Measurements from ENCODE around the gene ADIPOR1. TPM values are rescaled to one million over a fixed set of nuclear protein-coding genes. Genes with fewer than 3 reads are reported as not detected.
"Not testable (repeated sequence)": the region's sequence is repeated elsewhere in the genome, so short reads cannot be mapped to it uniquely, and the experiment has no call there.

Gene ADIPOR1
- total and polyA plus RNA-seq, 2 experiments from 2014 or later, result 83.2 to 110 TPM

- H3K9me2 ChIP-seq (ENCODE audit: insufficient read depth), result no peaks in the 10 kb centered on the region
- H3K36me3 ChIP-seq (ENCODE audit: low read depth), result peaks cover 56% of the 10 kb centered on the region
- in situ Hi-C loops (cut with MboI), result no loop called here
Measured at GRCh38 chr1:202941372-202941771, 16.7 kb downstream of the ADIPOR1 start.

GRCh38 chr1:202940561-202940960 lies 17.6 kb downstream of the ADIPOR1 start:
- in situ Hi-C loops (cut with MboI), result no loop called here

More at GRCh38 chr1:202941372-202941771, 16.7 kb downstream of the ADIPOR1 start:
- DNase-seq, result no peak
- Histone ChIP-seq H3K4me1 (ENCODE audit: insufficient read depth) (no peaks in the 10 kb centered on the region), H3K27ac (no peak overlapping the region), H4K20me1 (ENCODE audit: insufficient read depth) (0 out of 2 replicates have a peak, but pooled peaks cover 4% of the 10 kb centered on the region), H3K9ac (no peak overlapping the region), H3K27me3 (replicated peaks; ENCODE audit: insufficient read depth) (no peaks in the 10 kb centered on the region), H3K79me2 (ENCODE audit: insufficient read depth) (0 out of 2 replicates have a peak, but pooled peaks cover 5% of the 10 kb centered on the region), H3K4me2 (ENCODE audit: unreplicated experiment) (no peak overlapping the region), H3K4me3 (no peak overlapping the region), H3F3A (ENCODE audit: insufficient read depth) (peaks cover 7% of the 10 kb centered on the region), H3K9me3 (ENCODE audit: low read depth) (no peaks in the 10 kb centered on the region), H2AFZ (no peak overlapping the region)
- WGBS, 2 experiments (ENCODE audit: low coverage in 1 of 2, low lambda C conversion rate in 2 of 2, missing lambda C conversion rate in 2 of 2), result 99% methylated on average over 4 of the region's 4 CpGs
- TF ChIP-seq EZH2phosphoT487 (IDR thresholded peaks at IDR 0.05; ENCODE audit: insufficient read depth, low read depth) (no peak), EZH2 (IDR thresholded peaks at IDR 0.05; ENCODE audit: insufficient read depth, poor library complexity, severe bottlenecking) (no peak)

GRCh38 chr1:202938287-202938925 lies 19.7 kb downstream of the ADIPOR1 start:
- in situ Hi-C loops (cut with MboI), result no loop called here
- H4K20me1 ChIP-seq (ENCODE audit: insufficient read depth), result no peaks in the 10 kb centered on the region
- H2AFZ ChIP-seq, result no peak overlapping the region
- H3K27me3 ChIP-seq (replicated peaks; ENCODE audit: insufficient read depth), result no peaks in the 10 kb centered on the region
- H3K36me3 ChIP-seq (ENCODE audit: low read depth), result peaks cover 29% of the 10 kb centered on the region
- H3K4me1 ChIP-seq (ENCODE audit: insufficient read depth), result no peaks in the 10 kb centered on the region
- H3K9me3 ChIP-seq (ENCODE audit: low read depth), result no peaks in the 10 kb centered on the region
- H3K27ac ChIP-seq, result no peak overlapping the region
- no peak overlapping the region for H3K4me3 ChIP-seq
- H3K9ac ChIP-seq, result no peak overlapping the region
- H3K79me2 ChIP-seq (ENCODE audit: insufficient read depth), result no peaks in the 10 kb centered on the region
- no peaks in the 10 kb centered on the region for H3K9me2 ChIP-seq (ENCODE audit: insufficient read depth)
- no peak overlapping the region for H3K4me2 ChIP-seq (ENCODE audit: unreplicated experiment)
- WGBS, 2 experiments (ENCODE audit: low coverage in 1 of 2, low lambda C conversion rate in 2 of 2, missing lambda C conversion rate in 2 of 2), result 89 to 90% methylated on average over 5 of the region's 5 CpGs
- no peak for DNase-seq
- TF ChIP-seq EZH2phosphoT487 (IDR thresholded peaks at IDR 0.05; ENCODE audit: insufficient read depth, low read depth) (no peak), EZH2 (IDR thresholded peaks at IDR 0.05; ENCODE audit: insufficient read depth, poor library complexity, severe bottlenecking) (no peak)
- peaks cover 7% of the 10 kb centered on the region for H3F3A ChIP-seq (ENCODE audit: insufficient read depth)

More at GRCh38 chr1:202940561-202940960, 17.6 kb downstream of the ADIPOR1 start:
- no peak overlapping the region for H3K9ac ChIP-seq
- H4K20me1 ChIP-seq (ENCODE audit: insufficient read depth), result 0 out of 2 replicates have a peak, but pooled peaks cover 4% of the 10 kb centered on the region
- H3K9me3 ChIP-seq (ENCODE audit: low read depth), result no peaks in the 10 kb centered on the region
- TF ChIP-seq EZH2phosphoT487 (IDR thresholded peaks at IDR 0.05; ENCODE audit: insufficient read depth, low read depth), result no peak
- TF ChIP-seq EZH2 (IDR thresholded peaks at IDR 0.05; ENCODE audit: insufficient read depth, poor library complexity, severe bottlenecking), result no peak
- no peak overlapping the region for H3K4me3 ChIP-seq
- peaks cover 48% of the 10 kb centered on the region for H3K36me3 ChIP-seq (ENCODE audit: low read depth)
- 0 out of 2 replicates have a peak, but pooled peaks cover 2% of the 10 kb centered on the region for H3K79me2 ChIP-seq (ENCODE audit: insufficient read depth)
- DNase-seq, result no peak
- H3K9me2 ChIP-seq (ENCODE audit: insufficient read depth), result no peaks in the 10 kb centered on the region
- H3F3A ChIP-seq (ENCODE audit: insufficient read depth), result peaks cover 7% of the 10 kb centered on the region
- no peaks in the 10 kb centered on the region for H3K27me3 ChIP-seq (replicated peaks; ENCODE audit: insufficient read depth)
- H2AFZ ChIP-seq, result no peak overlapping the region
- H3K4me1 ChIP-seq (ENCODE audit: insufficient read depth), result no peaks in the 10 kb centered on the region
- H3K4me2 ChIP-seq (ENCODE audit: unreplicated experiment), result no peak overlapping the region
- H3K27ac ChIP-seq, result no peak overlapping the region

- H3K36me3 ChIP-seq (ENCODE audit: low read depth), result peaks cover 11% of the 10 kb centered on the region; the same call in 1 of the 2 replicates
- H3K27ac ChIP-seq; H3K4me3 ChIP-seq; H3F3A ChIP-seq (ENCODE audit: insufficient read depth); H2AFZ ChIP-seq; in situ Hi-C loops (cut with MboI); H3K9me2 ChIP-seq (ENCODE audit: insufficient read depth); H3K4me2 ChIP-seq (ENCODE audit: unreplicated experiment); H3K9ac ChIP-seq; DNase-seq; H3K4me1 ChIP-seq (ENCODE audit: insufficient read depth); H3K9me3 ChIP-seq (ENCODE audit: low read depth); H4K20me1 ChIP-seq (ENCODE audit: insufficient read depth); H3K79me2 ChIP-seq (ENCODE audit: insufficient read depth); H3K27me3 ChIP-seq (replicated peaks; ENCODE audit: insufficient read depth): not testable (repeated sequence)
- WGBS, 2 experiments (ENCODE audit: low coverage in 1 of 2, low lambda C conversion rate in 2 of 2, missing lambda C conversion rate in 2 of 2), result 83% methylated on average over 3 of the region's 6 CpGs; no CpG with 5 or more reads in 1 of the 2 experiments
Measured at GRCh38 chr1:202936409-202936808, 21.7 kb downstream of the ADIPOR1 start.

Data from GM23248 (cell line).